HepG2 (cell line): Measurements from ENCODE around the gene ABI3. TPM values are rescaled to one million over a fixed set of nuclear protein-coding genes. Genes with fewer than 3 reads are reported as not detected.

Experiments
- ADNP ChIP-seq: sonication (generic); formaldehyde crosslinking; IDR thresholded peaks from 2 replicates; pipeline ENCODE4 v1.4.0; 2020; ENCODE audit warnings: missing genetic modification reagents
- BHLHE40 ChIP-seq: IDR thresholded peaks from 2 replicates; pipeline ENCODE4 v1.6.1; 2011; ENCODE audit warnings: low read length, improper control_type of control experiment
- DDIT3 ChIP-seq: sonication (generic); formaldehyde crosslinking; IDR thresholded peaks from 2 replicates; pipeline ENCODE4 v1.4.0; 2020; ENCODE audit warnings: mild to moderate bottlenecking, missing genetic modification reagents
- ETV5 ChIP-seq: IDR thresholded peaks from 2 replicates; pipeline ENCODE4 v1.6.1; 2018; ENCODE audit warnings: missing biosample characterization, missing genetic modification reagents, inconsistent platforms, borderline replicate concordance
- FIP1L1 ChIP-seq: fragments of 200-400 bp; formaldehyde crosslinking; IDR thresholded peaks from 2 replicates; pipeline ENCODE4 v1.6.1; 2018; ENCODE audit warnings: low read depth, mild to moderate bottlenecking, low read length, moderate library complexity, borderline replicate concordance; ENCODE audit not compliant: insufficient read depth
- GATAD1 ChIP-seq: IDR thresholded peaks from 2 replicates; pipeline ENCODE4 v1.6.1; 2016; ENCODE audit warnings: missing genetic modification reagents, missing compliant biosample characterization
- HDAC6 ChIP-seq: fragments of 200-600 bp; sonication (generic); IDR thresholded peaks from 2 replicates; pipeline ENCODE4 v1.7.0; 2017; ENCODE audit warnings: mild to moderate bottlenecking, antibody characterized with exemption, low read length, low read depth
- HINFP ChIP-seq: sonication (generic); formaldehyde crosslinking; IDR thresholded peaks from 2 replicates; pipeline ENCODE4 v1.4.0; 2020; ENCODE audit warnings: low read depth, mild to moderate bottlenecking, missing genetic modification reagents
- HOXA5 ChIP-seq: sonication (generic); formaldehyde crosslinking; IDR thresholded peaks from 2 replicates; pipeline ENCODE4 v1.4.0; 2020; ENCODE audit warnings: missing genetic modification reagents
- MYPOP ChIP-seq: sonication (generic); formaldehyde crosslinking; IDR thresholded peaks from 2 replicates; pipeline ENCODE4 v1.8.1; 2023; ENCODE audit warnings: mild to moderate bottlenecking, moderate library complexity, missing genetic modification reagents
- NFYC ChIP-seq: IDR thresholded peaks from 2 replicates; pipeline ENCODE4 v1.6.1; 2016; ENCODE audit warnings: missing genetic modification reagents, missing compliant biosample characterization
- NR2F2 ChIP-seq: IDR thresholded peaks from 2 replicates; pipeline ENCODE4 v1.6.1; 2012; ENCODE audit warnings: low read depth, inconsistent platforms, borderline replicate concordance
- PATZ1 ChIP-seq: sonication (generic); formaldehyde crosslinking; IDR thresholded peaks from 2 replicates; pipeline ENCODE4 v1.4.0; 2020; ENCODE audit warnings: missing genetic modification reagents
- PHB2 ChIP-seq: fragments of 450-650 bp; IDR thresholded peaks from 2 replicates; pipeline ENCODE4 v1.6.1; 2018; ENCODE audit not compliant: partially characterized antibody
- SIN3A ChIP-seq: IDR thresholded peaks from 2 replicates; pipeline ENCODE4 v1.6.1; 2011; ENCODE audit warnings: low read depth, mild to moderate bottlenecking, control low read depth, low read length, borderline replicate concordance
- SIN3B ChIP-seq: fragments of 150-350 bp; IDR thresholded peaks from 2 replicates; pipeline ENCODE4 v1.6.1; 2014; ENCODE audit warnings: low read length
- ZBTB44 ChIP-seq: sonication (generic); formaldehyde crosslinking; IDR thresholded peaks from 2 replicates; pipeline ENCODE4 v1.4.0; 2020; ENCODE audit warnings: missing genetic modification reagents
- ZFP41 ChIP-seq: sonication (generic); formaldehyde crosslinking; IDR thresholded peaks from 2 replicates; pipeline ENCODE4 v1.4.0; 2020; ENCODE audit warnings: mild to moderate bottlenecking, missing genetic modification reagents, borderline replicate concordance
- ZNF17 ChIP-seq: sonication (generic); formaldehyde crosslinking; IDR thresholded peaks from 2 replicates; pipeline ENCODE4 v1.5.0; 2020; ENCODE audit warnings: mild to moderate bottlenecking, missing genetic modification reagents
- ZNF30 ChIP-seq: sonication (generic); formaldehyde crosslinking; IDR thresholded peaks from 2 replicates; pipeline ENCODE4 v1.5.0; 2020; ENCODE audit warnings: mild to moderate bottlenecking, missing genetic modification reagents
- ZNF331 ChIP-seq: sonication (generic); formaldehyde crosslinking; IDR thresholded peaks from 2 replicates; pipeline ENCODE4 v1.4.0; 2020; ENCODE audit warnings: missing genetic modification reagents
- ZNF570 ChIP-seq: sonication (generic); formaldehyde crosslinking; IDR thresholded peaks from 2 replicates; pipeline ENCODE4 v1.4.0; 2020; ENCODE audit warnings: mild to moderate bottlenecking, missing genetic modification reagents, borderline replicate concordance
- ZNF737 ChIP-seq: sonication (generic); formaldehyde crosslinking; IDR thresholded peaks from 2 replicates; pipeline ENCODE4 v1.5.0; 2020; ENCODE audit warnings: missing genetic modification reagents, mild to moderate bottlenecking, borderline replicate concordance
- ZSCAN22 ChIP-seq: sonication (generic); formaldehyde crosslinking; IDR thresholded peaks from 2 replicates; pipeline ENCODE4 v1.4.0; 2020; ENCODE audit warnings: mild to moderate bottlenecking, missing genetic modification reagents
- ZSCAN31 ChIP-seq: sonication (generic); formaldehyde crosslinking; IDR thresholded peaks from 2 replicates; pipeline ENCODE4 v1.5.0; 2020; ENCODE audit warnings: low read depth, mild to moderate bottlenecking, missing genetic modification reagents
- ZSCAN9 ChIP-seq: IDR thresholded peaks from 2 replicates; pipeline ENCODE4 v1.6.1; 2016; ENCODE audit warnings: borderline replicate concordance
- polyA plus RNA-seq, 8 experiments: library from polyadenylated mRNA; depleted of rRNA in 3 of 8; stranded (reverse) in 7 of 8; unstranded in 1 of 8; fragments of >200 nt; fragmentation: Illumina TruSeq in 4 of 8; extraction: Trizol in 4 of 8; gene quantifications; 2 replicates each; pipeline versions ENCODE4 v1.2.1 to v1.2.3, GENCODE V29; 2011 to 2016; ENCODE audit warnings: low read depth in 4 of 8, missing spikeins in 1 of 8, mixed read lengths in 1 of 8; ENCODE audit not compliant: insufficient read depth in 1 of 8
- total RNA-seq, 5 experiments: library from RNA; depleted of rRNA; stranded (reverse); fragments of >200 nt; fragmentation: Illumina TruSeq; extraction: Trizol; gene quantifications; 2 replicates each; pipeline ENCODE4 v1.2.3, GENCODE V29; 2016; ENCODE audit warnings: low read depth in 1 of 5

The ABI3 gene
- total and polyA plus RNA-seq, 2 of the 13 experiments (the other 11 are each of a cell fraction or from before 2014, with no cell fraction given) = not detected

- TF ChIP-seq MYPOP (CRISPR knock-in tag) (0 out of 2 replicates have a peak, but pooled peaks have one; percentile 38), ZBTB44 (no peak), ZFP41 (CRISPR knock-in tag) (no peak), SIN3A (no peak), HDAC6 (no peak), ZSCAN31 (CRISPR knock-in tag) (0 out of 2 replicates have a peak, but pooled peaks have one; percentile 39), BHLHE40 (no peak), ZNF30 (CRISPR knock-in tag) (no peak), HOXA5 (CRISPR knock-in tag) (peak; percentile 50; the same call in 1 of the 2 replicates), ZNF17 (CRISPR knock-in tag) (no peak), ADNP (CRISPR knock-in tag) (no peak), ZNF737 (CRISPR knock-in tag) (no peak), PHB2 (no peak), NR2F2 (no peak), FIP1L1 (no peak), ZSCAN9 (peak; percentile 69; the same call in 1 of the 2 replicates), ZNF331 (CRISPR knock-in tag) (no peak), HINFP (CRISPR knock-in tag) (no peak), PATZ1 (no peak), DDIT3 (no peak), ZNF570 (CRISPR knock-in tag) (no peak), SIN3B (no peak), ZSCAN22 (CRISPR knock-in tag) (no peak), GATAD1 (no peak), ETV5 (CRISPR knock-in tag) (no peak), NFYC (CRISPR knock-in tag) (peak; percentile 34; the same call in 1 of the 2 replicates)
These were observed 30.2 kb upstream of the ABI3 start (continued) for GRCh38 chr17:49180303-49180702.
